HEK293T (cell line): ENCODE measurements around the gene MTA2.

Source experiments
- BHLHE40 ChIP-seq: fragments of 450-650 bp; IDR thresholded peaks from 2 replicates; pipeline ENCODE4 v1.6.1; 2016; ENCODE audit warnings: mild to moderate bottlenecking, moderate library complexity, borderline replicate concordance
- FOXA1 ChIP-seq: fragments of 450-650 bp; IDR thresholded peaks from 2 replicates; pipeline ENCODE4 v1.6.1; 2016; ENCODE audit warnings: mild to moderate bottlenecking
- FOXK2 ChIP-seq: fragments of 450-650 bp; IDR thresholded peaks from 2 replicates; pipeline ENCODE4 v1.6.1; 2016; ENCODE audit warnings: mild to moderate bottlenecking
- HDGF ChIP-seq: fragments of 450-650 bp; IDR thresholded peaks from 2 replicates; pipeline ENCODE4 v1.6.1; 2017; ENCODE audit warnings: antibody characterized with exemption, borderline replicate concordance
- L3MBTL2 ChIP-seq: fragments of 450-650 bp; conservative IDR thresholded peaks from 2 replicates; pipeline ENCODE4 v1.6.1; 2016; ENCODE audit warnings: mild to moderate bottlenecking
- NFRKB ChIP-seq: fragments of 450-650 bp; IDR thresholded peaks from 2 replicates; pipeline ENCODE4 v1.6.1; 2016; ENCODE audit warnings: mild to moderate bottlenecking, moderate library complexity
- SP1 ChIP-seq: fragments of 450-650 bp; IDR thresholded peaks from 2 replicates; pipeline ENCODE4 v1.6.1; 2017
- SUZ12 ChIP-seq: fragments of 450-650 bp; IDR thresholded peaks from 2 replicates; pipeline ENCODE4 v1.6.1; 2016; ENCODE audit warnings: mild to moderate bottlenecking
- TARDBP ChIP-seq: fragments of 450-650 bp; IDR thresholded peaks from 2 replicates; pipeline ENCODE4 v1.6.1; 2016
- ZNF384 ChIP-seq: fragments of 450-650 bp; IDR thresholded peaks from 2 replicates; pipeline ENCODE4 v1.6.1; 2016

GRCh38 chr11:62605902-62606301 lies 4.2 kb upstream of the MTA2 start:
- TF ChIP-seq FOXK2 (no peak), SP1 (no peak), NFRKB (no peak), SUZ12 (no peak), L3MBTL2 (no peak), TARDBP (no peak), FOXA1 (no peak), BHLHE40 (no peak), ZNF384 (no peak), HDGF (no peak)
